SK-N-SH (cell line): Measurements from ENCODE around the gene PGAP3. TPM values are rescaled to one million over a fixed set of nuclear protein-coding genes. Genes with fewer than 3 reads are reported as not detected.

Source experiments
- CTCF ChIA-PET: fragments of 300-600, 350-600 bp; formaldehyde crosslinking; extraction: SDS; loops from one replicate; lab custom pipeline; 2021; lab: Yijun Ruan, JAX
- POLR2A ChIA-PET: fragments of 350-600 bp; sonication (Branson Sonifier 250); formaldehyde crosslinking; extraction: SDS; loops from one replicate; lab custom pipeline; 2020; ENCODE audit warnings: antibody characterized with exemption, inconsistent platforms; lab: Yijun Ruan, JAX
- DNase-seq: peaks from one replicate; pipeline ENCODE4 v3.0.0; 2012
- H2AFZ ChIP-seq: fragments of 200-600 bp; sonication (generic); 2 replicates; pipeline ENCODE4 v1.8.1; 2016; ENCODE audit warnings: antibody characterized with exemption, mild to moderate bottlenecking, low read depth
- H3F3A ChIP-seq: fragments of 200-600 bp; sonication (generic); replicated peaks from 2 replicates; pipeline ENCODE3; 2016; ENCODE audit warnings: antibody characterized with exemption, mild to moderate bottlenecking; ENCODE audit not compliant: insufficient read depth
- H3K27ac ChIP-seq, 2 experiments: fragments of 200-500 bp in 1 of 2; fragments of 200-600 bp in 1 of 2; sonication (Bioruptor generic) in 1 of 2; sonication (generic), shearing (Covaris generic) in 1 of 2; 2 replicates each; pipeline versions ENCODE4 v1.5.1 to v1.6.1; 2014 to 2016; ENCODE audit warnings: low read depth in 2 of 2, inconsistent platforms in 1 of 2, low read length in 1 of 2, mild to moderate bottlenecking in 1 of 2, mixed read lengths in 1 of 2
- H3K27me3 ChIP-seq: fragments of 200-600 bp; sonication (generic), shearing (Covaris generic); 2 replicates; pipeline ENCODE4 v1.6.1; 2016; ENCODE audit warnings: mixed run types; ENCODE audit not compliant: insufficient read depth
- H3K36me3 ChIP-seq, 2 experiments: fragments of 200-500 bp in 1 of 2; fragments of 200-600 bp in 1 of 2; sonication (Bioruptor generic) in 1 of 2; sonication (generic) in 1 of 2; replicated peaks in 1 of 2; 2 replicates each; pipeline versions ENCODE3 to v1.5.1; 2014 to 2016; ENCODE audit warnings: low read length in 1 of 2, mild to moderate bottlenecking in 1 of 2; ENCODE audit not compliant: insufficient read depth in 2 of 2, control insufficient read depth in 1 of 2
- H3K4me1 ChIP-seq, 2 experiments: fragments of 200-500 bp in 1 of 2; fragments of 200-600 bp in 1 of 2; sonication (Bioruptor generic) in 1 of 2; sonication (generic), shearing (Covaris generic) in 1 of 2; 2 replicates each; pipeline versions ENCODE4 v1.5.1 to v1.6.1; 2014 to 2016; ENCODE audit warnings: low read depth in 1 of 2, low read length in 1 of 2, mixed run types in 1 of 2; ENCODE audit not compliant: insufficient read depth in 2 of 2, control insufficient read depth in 1 of 2
- H3K4me2 ChIP-seq: fragments of 200-600 bp; sonication (generic), shearing (Covaris generic); 2 replicates; pipeline ENCODE4 v1.6.1; 2017; ENCODE audit warnings: mixed run types
- H3K4me3 ChIP-seq, 2 experiments: fragments of 200-500 bp in 1 of 2; fragments of 200-600 bp in 1 of 2; sonication (Bioruptor generic) in 1 of 2; sonication (generic), shearing (Covaris generic) in 1 of 2; 2 replicates each; pipeline versions ENCODE4 v1.5.1 to v1.8.1; 2014 to 2016; ENCODE audit warnings: low read depth in 2 of 2, inconsistent platforms in 1 of 2, low read length in 1 of 2, mild to moderate bottlenecking in 1 of 2, mixed read lengths in 1 of 2, moderate library complexity in 1 of 2
- H3K79me2 ChIP-seq: fragments of 200-600 bp; sonication (generic); 2 replicates; pipeline ENCODE4 v1.8.1; 2017; ENCODE audit warnings: mild to moderate bottlenecking; ENCODE audit not compliant: insufficient read depth
- H3K9ac ChIP-seq: fragments of 200-600 bp; sonication (generic); 2 replicates; pipeline ENCODE4 v1.6.1; 2017; ENCODE audit warnings: mixed run types
- H3K9me2 ChIP-seq: fragments of 200-600 bp; sonication (generic); 2 replicates; pipeline ENCODE4 v1.6.1; 2017; ENCODE audit warnings: mixed run types
- H3K9me3 ChIP-seq: fragments of 200-600 bp; sonication (generic); 2 replicates; pipeline ENCODE4 v1.6.1; 2017; ENCODE audit warnings: mixed run types, mild to moderate bottlenecking, moderate library complexity
- H4K20me1 ChIP-seq: fragments of 200-600 bp; sonication (generic); 2 replicates; pipeline ENCODE4 v1.6.1; 2017; ENCODE audit warnings: mild to moderate bottlenecking, mixed run types; ENCODE audit not compliant: insufficient read depth
- CHD2 ChIP-seq: fragments of 150-350 bp; IDR thresholded peaks from 2 replicates; pipeline ENCODE4 v1.6.1; 2018; ENCODE audit warnings: low read length; ENCODE audit not compliant: partially characterized antibody
- ELF1 ChIP-seq: IDR thresholded peaks from 2 replicates; pipeline ENCODE4 v1.4.0; 2012
- FOSL2 ChIP-seq: IDR thresholded peaks from 2 replicates; pipeline ENCODE4 v1.4.0; 2012; ENCODE audit warnings: low read depth, mild to moderate bottlenecking, moderate library complexity, borderline replicate concordance
- FOXJ3 ChIP-seq: sonication (generic); formaldehyde crosslinking; IDR thresholded peaks from 2 replicates; pipeline ENCODE4 v1.5.1; 2020; ENCODE audit warnings: mild to moderate bottlenecking, missing genetic modification reagents
- GABPA ChIP-seq: IDR thresholded peaks from 2 replicates; pipeline ENCODE4 v1.4.0; 2012; ENCODE audit warnings: low read depth, mild to moderate bottlenecking
- NFIC ChIP-seq: IDR thresholded peaks from 2 replicates; pipeline ENCODE4 v1.4.0; 2012; ENCODE audit warnings: borderline replicate concordance
- NRF1 ChIP-seq: IDR thresholded peaks from 2 replicates; pipeline ENCODE4 v1.6.1; 2012; ENCODE audit warnings: low read depth, mild to moderate bottlenecking, low read length
- POLR2AphosphoS5 ChIP-seq: IDR thresholded peaks from 2 replicates; pipeline ENCODE4 v1.6.1; 2012; ENCODE audit warnings: low read depth, low read length
- RFX5 ChIP-seq: IDR thresholded peaks from 2 replicates; pipeline ENCODE4 v1.6.1; 2012; ENCODE audit warnings: mild to moderate bottlenecking, improper control_type of control experiment, low read length
- RXRA ChIP-seq: IDR thresholded peaks from 2 replicates; pipeline ENCODE4 v1.4.0; 2012; ENCODE audit warnings: low read depth, mild to moderate bottlenecking, borderline replicate concordance
- TAF1 ChIP-seq: IDR thresholded peaks from 2 replicates; pipeline ENCODE4 v1.6.1; 2012; ENCODE audit warnings: low read depth, mild to moderate bottlenecking, low read length, moderate library complexity, borderline replicate concordance
- YY1 ChIP-seq: IDR thresholded peaks from 2 replicates; pipeline ENCODE4 v1.4.0; 2012; ENCODE audit warnings: low read depth, mild to moderate bottlenecking
- WGBS: methylation state at CpG from one replicate; pipeline ENCODE4 v1.1.6; 2017; ENCODE audit warnings: low lambda C conversion rate; 5-methylcytosine and 5-hydroxymethylcytosine counted together
- polyA plus RNA-seq, 3 experiments: library from polyadenylated mRNA; depleted of rRNA; stranded (reverse); fragments of >200 nt; gene quantifications; 2 replicates each; pipeline ENCODE4 v1.2.3, GENCODE V29; 2012
- TF ChIP-seq, protein P1 (sequence below): IDR thresholded peaks from 2 replicates; pipeline ENCODE4 v1.4.0; 2012; ENCODE audit warnings: low read depth, borderline replicate concordance
- TF ChIP-seq, protein P2 (sequence below): fragments of 150-350 bp; IDR thresholded peaks from 2 replicates; pipeline ENCODE4 v1.6.1; 2017; ENCODE audit warnings: antibody characterized with exemption, low read length, low read depth, borderline replicate concordance
- TF ChIP-seq, protein P3 (sequence below): IDR thresholded peaks from 2 replicates; pipeline ENCODE4 v1.4.0; 2012; ENCODE audit warnings: low read depth, borderline replicate concordance
- TF ChIP-seq, protein P4 (sequence below): fragments of 200-600 bp; sonication (generic); IDR thresholded peaks from 2 replicates; pipeline ENCODE4 v1.6.1; 2017; ENCODE audit warnings: antibody characterized with exemption, mild to moderate bottlenecking, moderate library complexity
- TF ChIP-seq, protein P5 (sequence below): IDR thresholded peaks from 2 replicates; pipeline ENCODE4 v1.6.1; 2012; ENCODE audit warnings: mild to moderate bottlenecking, low read depth, low read length, moderate library complexity
- TF ChIP-seq, protein P6 (sequence below): IDR thresholded peaks from 2 replicates; pipeline ENCODE4 v1.4.0; 2012; ENCODE audit warnings: low read depth

PGAP3 gene
- polyA plus RNA-seq, 1 of the 3 experiments (the other 2 are of a cell fraction) = 20.9 TPM

DNA sequence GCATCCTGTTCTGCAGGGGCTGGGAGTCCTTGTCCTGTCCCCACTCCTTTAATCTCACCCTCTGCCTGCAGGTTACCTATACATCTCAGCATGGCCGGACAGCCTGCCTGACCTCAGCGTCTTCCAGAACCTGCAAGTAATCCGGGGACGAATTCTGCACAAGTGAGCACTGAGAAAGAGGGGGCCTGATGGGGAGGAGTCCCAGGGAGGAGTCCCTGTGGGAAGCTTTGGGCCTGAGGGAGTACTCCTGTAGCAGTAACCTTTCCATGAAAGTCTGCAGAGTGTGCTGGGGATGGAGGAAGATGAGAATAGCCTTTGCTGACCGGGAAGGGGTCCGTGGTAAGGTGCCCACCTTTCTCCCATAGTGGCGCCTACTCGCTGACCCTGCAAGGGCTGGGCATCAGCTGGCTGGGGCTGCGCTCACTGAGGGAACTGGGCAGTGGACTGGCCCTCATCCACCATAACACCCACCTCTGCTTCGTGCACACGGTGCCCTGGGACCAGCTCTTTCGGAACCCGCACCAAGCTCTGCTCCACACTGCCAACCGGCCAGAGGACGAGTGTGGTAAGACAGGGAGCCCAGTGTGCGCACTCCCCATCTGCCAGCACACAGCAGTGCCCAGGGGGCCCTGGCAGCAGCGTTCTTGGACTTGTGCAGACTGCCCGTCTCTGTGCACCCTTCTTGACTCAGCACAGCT, 27.7 kb upstream of the PGAP3 start:
- 74% methylated on average over 12 of the region's 18 CpGs for WGBS

More for the DNA sequence above, 27.7 kb upstream of the PGAP3 start:
- no peaks in the 10 kb centered on the region for H3K36me3 ChIP-seq
- H3K4me3 ChIP-seq = no peak overlapping the region
- H3K4me1 ChIP-seq = no peaks in the 10 kb centered on the region
- H3K27me3 ChIP-seq = no peaks in the 10 kb centered on the region; the same call in 1 of the 2 replicates
- TF ChIP-seq, protein P1, sequence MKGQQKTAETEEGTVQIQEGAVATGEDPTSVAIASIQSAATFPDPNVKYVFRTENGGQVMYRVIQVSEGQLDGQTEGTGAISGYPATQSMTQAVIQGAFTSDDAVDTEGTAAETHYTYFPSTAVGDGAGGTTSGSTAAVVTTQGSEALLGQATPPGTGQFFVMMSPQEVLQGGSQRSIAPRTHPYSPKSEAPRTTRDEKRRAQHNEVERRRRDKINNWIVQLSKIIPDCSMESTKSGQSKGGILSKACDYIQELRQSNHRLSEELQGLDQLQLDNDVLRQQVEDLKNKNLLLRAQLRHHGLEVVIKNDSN = no peak
- TF ChIP-seq POLR2AphosphoS5 (no peak), RFX5 (no peak), YY1 (no peak), FOSL2 (no peak), ELF1 (no peak), GABPA (no peak), CHD2 (no peak), NFIC (no peak), TAF1 (no peak), RXRA (no peak), FOXJ3 (CRISPR knock-in tag) (no peak), NRF1 (no peak)
- TF ChIP-seq, protein P2, sequence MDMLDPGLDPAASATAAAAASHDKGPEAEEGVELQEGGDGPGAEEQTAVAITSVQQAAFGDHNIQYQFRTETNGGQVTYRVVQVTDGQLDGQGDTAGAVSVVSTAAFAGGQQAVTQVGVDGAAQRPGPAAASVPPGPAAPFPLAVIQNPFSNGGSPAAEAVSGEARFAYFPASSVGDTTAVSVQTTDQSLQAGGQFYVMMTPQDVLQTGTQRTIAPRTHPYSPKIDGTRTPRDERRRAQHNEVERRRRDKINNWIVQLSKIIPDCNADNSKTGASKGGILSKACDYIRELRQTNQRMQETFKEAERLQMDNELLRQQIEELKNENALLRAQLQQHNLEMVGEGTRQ = no peak
- TF ChIP-seq, protein P3, sequence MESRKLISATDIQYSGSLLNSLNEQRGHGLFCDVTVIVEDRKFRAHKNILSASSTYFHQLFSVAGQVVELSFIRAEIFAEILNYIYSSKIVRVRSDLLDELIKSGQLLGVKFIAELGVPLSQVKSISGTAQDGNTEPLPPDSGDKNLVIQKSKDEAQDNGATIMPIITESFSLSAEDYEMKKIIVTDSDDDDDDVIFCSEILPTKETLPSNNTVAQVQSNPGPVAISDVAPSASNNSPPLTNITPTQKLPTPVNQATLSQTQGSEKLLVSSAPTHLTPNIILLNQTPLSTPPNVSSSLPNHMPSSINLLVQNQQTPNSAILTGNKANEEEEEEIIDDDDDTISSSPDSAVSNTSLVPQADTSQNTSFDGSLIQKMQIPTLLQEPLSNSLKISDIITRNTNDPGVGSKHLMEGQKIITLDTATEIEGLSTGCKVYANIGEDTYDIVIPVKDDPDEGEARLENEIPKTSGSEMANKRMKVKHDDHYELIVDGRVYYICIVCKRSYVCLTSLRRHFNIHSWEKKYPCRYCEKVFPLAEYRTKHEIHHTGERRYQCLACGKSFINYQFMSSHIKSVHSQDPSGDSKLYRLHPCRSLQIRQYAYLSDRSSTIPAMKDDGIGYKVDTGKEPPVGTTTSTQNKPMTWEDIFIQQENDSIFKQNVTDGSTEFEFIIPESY = no peak
- TF ChIP-seq, protein P4, sequence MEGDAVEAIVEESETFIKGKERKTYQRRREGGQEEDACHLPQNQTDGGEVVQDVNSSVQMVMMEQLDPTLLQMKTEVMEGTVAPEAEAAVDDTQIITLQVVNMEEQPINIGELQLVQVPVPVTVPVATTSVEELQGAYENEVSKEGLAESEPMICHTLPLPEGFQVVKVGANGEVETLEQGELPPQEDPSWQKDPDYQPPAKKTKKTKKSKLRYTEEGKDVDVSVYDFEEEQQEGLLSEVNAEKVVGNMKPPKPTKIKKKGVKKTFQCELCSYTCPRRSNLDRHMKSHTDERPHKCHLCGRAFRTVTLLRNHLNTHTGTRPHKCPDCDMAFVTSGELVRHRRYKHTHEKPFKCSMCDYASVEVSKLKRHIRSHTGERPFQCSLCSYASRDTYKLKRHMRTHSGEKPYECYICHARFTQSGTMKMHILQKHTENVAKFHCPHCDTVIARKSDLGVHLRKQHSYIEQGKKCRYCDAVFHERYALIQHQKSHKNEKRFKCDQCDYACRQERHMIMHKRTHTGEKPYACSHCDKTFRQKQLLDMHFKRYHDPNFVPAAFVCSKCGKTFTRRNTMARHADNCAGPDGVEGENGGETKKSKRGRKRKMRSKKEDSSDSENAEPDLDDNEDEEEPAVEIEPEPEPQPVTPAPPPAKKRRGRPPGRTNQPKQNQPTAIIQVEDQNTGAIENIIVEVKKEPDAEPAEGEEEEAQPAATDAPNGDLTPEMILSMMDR = no peak
- TF ChIP-seq, protein P5, sequence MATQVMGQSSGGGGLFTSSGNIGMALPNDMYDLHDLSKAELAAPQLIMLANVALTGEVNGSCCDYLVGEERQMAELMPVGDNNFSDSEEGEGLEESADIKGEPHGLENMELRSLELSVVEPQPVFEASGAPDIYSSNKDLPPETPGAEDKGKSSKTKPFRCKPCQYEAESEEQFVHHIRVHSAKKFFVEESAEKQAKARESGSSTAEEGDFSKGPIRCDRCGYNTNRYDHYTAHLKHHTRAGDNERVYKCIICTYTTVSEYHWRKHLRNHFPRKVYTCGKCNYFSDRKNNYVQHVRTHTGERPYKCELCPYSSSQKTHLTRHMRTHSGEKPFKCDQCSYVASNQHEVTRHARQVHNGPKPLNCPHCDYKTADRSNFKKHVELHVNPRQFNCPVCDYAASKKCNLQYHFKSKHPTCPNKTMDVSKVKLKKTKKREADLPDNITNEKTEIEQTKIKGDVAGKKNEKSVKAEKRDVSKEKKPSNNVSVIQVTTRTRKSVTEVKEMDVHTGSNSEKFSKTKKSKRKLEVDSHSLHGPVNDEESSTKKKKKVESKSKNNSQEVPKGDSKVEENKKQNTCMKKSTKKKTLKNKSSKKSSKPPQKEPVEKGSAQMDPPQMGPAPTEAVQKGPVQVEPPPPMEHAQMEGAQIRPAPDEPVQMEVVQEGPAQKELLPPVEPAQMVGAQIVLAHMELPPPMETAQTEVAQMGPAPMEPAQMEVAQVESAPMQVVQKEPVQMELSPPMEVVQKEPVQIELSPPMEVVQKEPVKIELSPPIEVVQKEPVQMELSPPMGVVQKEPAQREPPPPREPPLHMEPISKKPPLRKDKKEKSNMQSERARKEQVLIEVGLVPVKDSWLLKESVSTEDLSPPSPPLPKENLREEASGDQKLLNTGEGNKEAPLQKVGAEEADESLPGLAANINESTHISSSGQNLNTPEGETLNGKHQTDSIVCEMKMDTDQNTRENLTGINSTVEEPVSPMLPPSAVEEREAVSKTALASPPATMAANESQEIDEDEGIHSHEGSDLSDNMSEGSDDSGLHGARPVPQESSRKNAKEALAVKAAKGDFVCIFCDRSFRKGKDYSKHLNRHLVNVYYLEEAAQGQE = no peak
- TF ChIP-seq, protein P6, sequence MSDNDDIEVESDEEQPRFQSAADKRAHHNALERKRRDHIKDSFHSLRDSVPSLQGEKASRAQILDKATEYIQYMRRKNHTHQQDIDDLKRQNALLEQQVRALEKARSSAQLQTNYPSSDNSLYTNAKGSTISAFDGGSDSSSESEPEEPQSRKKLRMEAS = no peak
- TF ChIP-seq, all 33 proteins: peak for 0
- Histone ChIP-seq H3K4me2 (no peak overlapping the region), H3K9me2 (no peaks in the 10 kb centered on the region), H3K9me3 (no peaks in the 10 kb centered on the region), H2AFZ (no peak overlapping the region), H3K79me2 (no peaks in the 10 kb centered on the region), H3K27ac (no peak overlapping the region), H3K9ac (no peak overlapping the region), H3F3A (no peaks in the 10 kb centered on the region), H4K20me1 (no peaks in the 10 kb centered on the region)
- ChIA-PET POLR2A (no interaction called here), CTCF (interaction anchor here (1.0 to 1.5 kb wide), 2 partner anchors 14 to 94 kb away, joined by 3 to 4 read pairs; no protein-coding TSS in a partner anchor)
- no peak for DNase-seq
